PC-3 (cell line): Measurements from ENCODE around the gene OSBPL9.

Experiments
- EZH2 ChIP-seq: fragments of 300-600 bp; sonication (generic); IDR thresholded peaks from one replicate; pipeline ENCODE4 v1.6.1; 2017; ENCODE audit warnings: antibody characterized with exemption, mild to moderate bottlenecking, low read length; ENCODE audit not compliant: unreplicated experiment
- EZH2phosphoT487 ChIP-seq: fragments of 300-600 bp; sonication (generic); IDR thresholded peaks from 2 replicates; pipeline ENCODE4 v1.6.1; 2018; ENCODE audit warnings: mild to moderate bottlenecking, antibody characterized with exemption, low read length, borderline replicate concordance
- TF ChIP-seq, protein P1 (sequence below): fragments of 300-600 bp; sonication (generic); conservative IDR thresholded peaks from 2 replicates; pipeline ENCODE4 v1.5.1; 2017; ENCODE audit warnings: antibody characterized with exemption, low read depth, mild to moderate bottlenecking, low read length

DNA sequence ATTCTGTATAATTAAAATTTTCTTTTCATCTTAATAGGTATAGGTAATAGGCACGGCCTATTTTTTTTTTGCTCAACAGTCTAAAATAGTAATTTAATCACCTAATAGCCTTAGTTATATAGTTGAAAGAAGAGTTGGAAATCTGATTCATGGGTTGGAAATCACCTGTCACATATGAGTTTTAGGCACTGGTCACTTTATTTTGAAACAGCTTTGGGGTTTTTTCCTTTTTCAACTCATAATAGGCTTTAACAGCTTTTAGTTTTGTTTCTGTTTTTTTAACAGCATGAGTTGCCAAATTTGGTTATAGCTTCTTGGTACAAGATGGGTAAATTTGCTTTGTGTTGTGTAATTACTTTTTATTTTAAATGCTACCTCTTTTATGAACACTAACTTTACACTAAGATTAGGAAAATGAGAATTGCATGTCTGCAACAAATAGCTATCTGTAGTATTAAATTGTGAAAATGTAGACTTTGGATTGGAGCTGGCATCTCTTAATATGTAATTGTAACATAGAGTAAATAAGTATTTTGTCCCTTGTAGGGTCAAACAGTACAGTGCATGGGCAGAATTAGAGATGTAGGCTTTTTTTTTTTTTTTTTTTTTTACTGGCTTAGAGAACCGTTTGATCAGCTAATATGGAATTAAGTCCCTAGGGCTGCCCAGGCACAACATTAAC lies 109.8 kb downstream of the OSBPL9 start:
- TF ChIP-seq, protein P1, sequence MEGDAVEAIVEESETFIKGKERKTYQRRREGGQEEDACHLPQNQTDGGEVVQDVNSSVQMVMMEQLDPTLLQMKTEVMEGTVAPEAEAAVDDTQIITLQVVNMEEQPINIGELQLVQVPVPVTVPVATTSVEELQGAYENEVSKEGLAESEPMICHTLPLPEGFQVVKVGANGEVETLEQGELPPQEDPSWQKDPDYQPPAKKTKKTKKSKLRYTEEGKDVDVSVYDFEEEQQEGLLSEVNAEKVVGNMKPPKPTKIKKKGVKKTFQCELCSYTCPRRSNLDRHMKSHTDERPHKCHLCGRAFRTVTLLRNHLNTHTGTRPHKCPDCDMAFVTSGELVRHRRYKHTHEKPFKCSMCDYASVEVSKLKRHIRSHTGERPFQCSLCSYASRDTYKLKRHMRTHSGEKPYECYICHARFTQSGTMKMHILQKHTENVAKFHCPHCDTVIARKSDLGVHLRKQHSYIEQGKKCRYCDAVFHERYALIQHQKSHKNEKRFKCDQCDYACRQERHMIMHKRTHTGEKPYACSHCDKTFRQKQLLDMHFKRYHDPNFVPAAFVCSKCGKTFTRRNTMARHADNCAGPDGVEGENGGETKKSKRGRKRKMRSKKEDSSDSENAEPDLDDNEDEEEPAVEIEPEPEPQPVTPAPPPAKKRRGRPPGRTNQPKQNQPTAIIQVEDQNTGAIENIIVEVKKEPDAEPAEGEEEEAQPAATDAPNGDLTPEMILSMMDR = no peak
- TF ChIP-seq EZH2 (no peak), EZH2phosphoT487 (no peak)
